HepG2 (cell line): ENCODE results near the gene ZNF23. TPM values are rescaled to one million over a fixed set of nuclear protein-coding genes. Genes with fewer than 3 reads are reported as not detected.

Experiments used
- ATAC-seq: fragments of 200-7000 bp; cut with Tn5 transposase; 3 replicates; pipeline ENCODE4 v1.9.1; 2020; ENCODE audit warnings: mild to moderate bottlenecking, moderate library complexity
- BruUV-seq: library from RNA; stranded (reverse); fragments of 400-500 nt; replicated peaks from 2 replicates; lab custom pipeline; 2021; lab: Mats Ljungman, UMichigan
- CTCF ChIA-PET: fragments of 300-600 bp; formaldehyde crosslinking; extraction: SDS; loops from one replicate; lab custom pipeline; 2021; ENCODE audit warnings: low total read pairs, inconsistent platforms, low intra/inter-chr PET ratio; lab: Yijun Ruan, JAX
- POLR2A ChIA-PET: fragments of 350-600 bp; sonication (Branson Sonifier 250); formaldehyde crosslinking; loops from one replicate; lab custom pipeline; 2020; ENCODE audit warnings: antibody characterized with exemption, inconsistent platforms; lab: Yijun Ruan, JAX
- DNase-seq: peaks from one replicate; pipeline ENCODE4 v3.0.0-alpha.2; 2015; ENCODE audit warnings: low spot score
- FAIRE-seq: peaks from 3 replicates; lab custom pipeline; 2011; peaks lifted over from hg19 to GRCh38; lab: Jason Lieb, UNC
- H2AFZ ChIP-seq: one replicate; pipeline ENCODE4 v1.6.1; 2011; ENCODE audit warnings: low read length, inconsistent platforms
- H3K27ac ChIP-seq: fragments of 300-600 bp; 3 replicates; pipeline ENCODE4 v1.8.0; 2011; ENCODE audit warnings: mixed run types, mild to moderate bottlenecking, mixed read lengths, low read length, inconsistent platforms; ENCODE audit not compliant: insufficient read depth; ENCODE audit errors: extremely low read length
- H3K27me3 ChIP-seq, 2 experiments: fragments of 200-600 bp in 1 of 2; 2 replicates in 1 of 2; 3 replicates in 1 of 2; pipeline versions ENCODE4 v1.6.0 to v1.8.0; 2011; ENCODE audit warnings: low read length in 2 of 2, mild to moderate bottlenecking in 2 of 2, moderate library complexity in 2 of 2, inconsistent platforms in 1 of 2; ENCODE audit not compliant: insufficient read depth in 2 of 2, control insufficient read depth in 1 of 2
- H3K36me3 ChIP-seq, 2 experiments: fragments of 200-600 bp in 1 of 2; replicated peaks in 1 of 2; 2 replicates in 1 of 2; 3 replicates in 1 of 2; pipeline versions ENCODE4 v1.5.1 to v1.8.0; 2011; ENCODE audit warnings: low read length in 2 of 2, inconsistent platforms in 1 of 2; ENCODE audit not compliant: insufficient read depth in 2 of 2, control insufficient read depth in 1 of 2
- H3K4me1 ChIP-seq: 2 replicates; pipeline ENCODE4 v1.5.1; 2012; ENCODE audit warnings: low read length, inconsistent platforms; ENCODE audit not compliant: insufficient read depth
- H3K4me2 ChIP-seq: 2 replicates; pipeline ENCODE4 v1.6.0; 2011; ENCODE audit warnings: low read depth, low read length, inconsistent platforms
- H3K4me3 ChIP-seq, 3 experiments: fragments of 200-600 bp in 1 of 3; sonication (generic), shearing (Covaris generic) in 1 of 3; replicated peaks in 1 of 3; 2 replicates each; pipeline ENCODE4 v1.5.1; 2011 to 2016; ENCODE audit warnings: low read length in 3 of 3, inconsistent platforms in 2 of 3, low read depth in 2 of 3, mild to moderate bottlenecking in 2 of 3, control low read depth in 1 of 3, mixed read lengths in 1 of 3; ENCODE audit not compliant: insufficient read depth in 1 of 3
- H3K79me2 ChIP-seq: one replicate; pipeline ENCODE4 v1.6.1; 2011; ENCODE audit warnings: low read length, inconsistent platforms; ENCODE audit not compliant: insufficient read depth
- H3K9ac ChIP-seq: 2 replicates; pipeline ENCODE4 v1.6.0; 2011; ENCODE audit warnings: mild to moderate bottlenecking, low read depth, low read length, inconsistent platforms; ENCODE audit not compliant: insufficient read depth
- H3K9me3 ChIP-seq: 2 replicates; pipeline ENCODE4 v1.5.1; 2012; ENCODE audit warnings: mild to moderate bottlenecking, low read length
- H4K20me1 ChIP-seq: 2 replicates; pipeline ENCODE4 v1.6.0; 2011; ENCODE audit warnings: inconsistent platforms, mild to moderate bottlenecking, low read length, moderate library complexity; ENCODE audit not compliant: insufficient read depth
- EED ChIP-seq: sonication (generic); formaldehyde crosslinking; IDR thresholded peaks from 2 replicates; pipeline ENCODE4 v1.5.0; 2020; ENCODE audit warnings: mild to moderate bottlenecking, missing genetic modification reagents
- MED8 ChIP-seq: sonication (generic); formaldehyde crosslinking; IDR thresholded peaks from 2 replicates; pipeline ENCODE4 v1.8.1; 2023; ENCODE audit warnings: mild to moderate bottlenecking, missing genetic modification reagents; ENCODE audit not compliant: insufficient replicate concordance
- MNT ChIP-seq: fragments of 450-650 bp; IDR thresholded peaks from 2 replicates; pipeline ENCODE4 v1.6.1; 2016
- REPIN1 ChIP-seq: sonication (generic); formaldehyde crosslinking; IDR thresholded peaks from 2 replicates; pipeline ENCODE4 v1.8.0; 2022; ENCODE audit warnings: missing genetic modification reagents, low read depth, mild to moderate bottlenecking, borderline replicate concordance
- SATB2 ChIP-seq: sonication (generic); formaldehyde crosslinking; IDR thresholded peaks from 2 replicates; pipeline ENCODE4 v1.5.0; 2020; ENCODE audit warnings: missing genetic modification reagents
- ZBTB40 ChIP-seq, 2 experiments: fragments of 450-650 bp in 1 of 2; sonication (generic) in 1 of 2; formaldehyde crosslinking in 1 of 2; IDR thresholded peaks; 2 replicates each; pipeline versions ENCODE4 v1.6.1 to v1.8.0; 2016 to 2022; ENCODE audit warnings: antibody characterized with exemption in 1 of 2, mild to moderate bottlenecking in 1 of 2, missing genetic modification reagents in 1 of 2
- ZNF292 ChIP-seq: sonication (generic); formaldehyde crosslinking; IDR thresholded peaks from 2 replicates; pipeline ENCODE4 v1.8.1; 2022; ENCODE audit warnings: mild to moderate bottlenecking, low read depth, missing genetic modification reagents, borderline replicate concordance
- WGBS: methylation state at CpG from one replicate; pipeline ENCODE4 v1.1.6; 2017; ENCODE audit warnings: low lambda C conversion rate; 5-methylcytosine and 5-hydroxymethylcytosine counted together
- in situ Hi-C: cut with HindIII; loops from 2 replicates; pipeline ENCODE4 v1.10.0; 2017; ENCODE audit warnings: low pct_unique_long_range_greater_than_20kb; ENCODE audit not compliant: extremely low pct_ligation_motif_present
- intact Hi-C: fragments of 100-400 bp; cut with micrococcal nuclease; formaldehyde crosslinking; loops from one replicate; pipeline ENCODE4 v1.10.0; 2022; ENCODE audit not compliant: unreplicated experiment
- polyA plus RNA-seq, 8 experiments: library from polyadenylated mRNA; depleted of rRNA in 3 of 8; stranded (reverse) in 7 of 8; unstranded in 1 of 8; fragments of >200 nt; fragmentation: Illumina TruSeq in 4 of 8; extraction: Trizol in 4 of 8; gene quantifications; 2 replicates each; pipeline versions ENCODE4 v1.2.1 to v1.2.3, GENCODE V29; 2011 to 2016; ENCODE audit warnings: low read depth in 4 of 8, missing spikeins in 1 of 8, mixed read lengths in 1 of 8; ENCODE audit not compliant: insufficient read depth in 1 of 8
- total RNA-seq, 5 experiments: library from RNA; depleted of rRNA; stranded (reverse); fragments of >200 nt; fragmentation: Illumina TruSeq; extraction: Trizol; gene quantifications; 2 replicates each; pipeline ENCODE4 v1.2.3, GENCODE V29; 2016; ENCODE audit warnings: low read depth in 1 of 5

ZNF23 gene
- total and polyA plus RNA-seq, 2 of the 13 experiments (the other 11 are each of a cell fraction or from before 2014, with no cell fraction given) = 8.6 to 12.2 TPM

GRCh38 chr16:71443714-71444113 is 18.3 kb downstream of the ZNF23 start:
- peaks cover 6 to 9% of the 10 kb centered on the region in 2 experiments; a peak in 4 of 5 replicates for H3K36me3 ChIP-seq
- no TSS peak for BruUV-seq
- H3K27me3 ChIP-seq = peaks cover 0 to 9% of the 10 kb centered on the region in 2 experiments; a peak in 2 of 5 replicates
- H3K79me2 ChIP-seq = no peaks in the 10 kb centered on the region
- TF ChIP-seq EED (CRISPR knock-in tag) (no peak), MED8 (CRISPR knock-in tag) (no peak), REPIN1 (CRISPR knock-in tag) (no peak), SATB2 (no peak), ZNF292 (CRISPR knock-in tag) (no peak), ZBTB40 (IDR thresholded peaks at IDR 0.05) (no peak), ZBTB40 (CRISPR knock-in tag; IDR thresholded peaks at IDR 0.05) (no peak), MNT (0 out of 2 replicates have a peak, but pooled peaks have one; percentile 3)
- 17% methylated on average over 2 of the region's 6 CpGs for WGBS
- CTCF ChIA-PET = no interaction called here
- no peak overlapping the region for H3K4me3 ChIP-seq
- no peak for ATAC-seq
- peaks cover 8% of the 10 kb centered on the region for H3K4me1 ChIP-seq
- no peak overlapping the region for H3K9ac ChIP-seq
- no peak for DNase-seq
- POLR2A ChIA-PET = no interaction called here
- no peaks in the 10 kb centered on the region for H4K20me1 ChIP-seq
- H3K4me2 ChIP-seq = no peak overlapping the region
- in situ Hi-C loops = loop anchor here (10.0 kb wide), 1 partner anchor 51 kb away; no protein-coding TSS in a partner anchor
- intact Hi-C loops = no loop called here
- H3K27ac ChIP-seq = no peak overlapping the region
- no peak for FAIRE-seq
- H3K9me3 ChIP-seq = no peaks in the 10 kb centered on the region
- no peak overlapping the region for H2AFZ ChIP-seq
